Naive thymus-derived CD8-positive, alpha-beta T cell (primary cell): ENCODE results near the gene ZIC1. TPM values are rescaled to one million over a fixed set of nuclear protein-coding genes. Genes with fewer than 3 reads are reported as not detected.
A peak's percentile ranks its signal among the peaks of the same experiment; 100 is the strongest.

Source experiments
- ATAC-seq, 2 donors: fragments of 150-1000 bp; cut with Tn5 transposase in 1 of 2; sonication (Bioruptor Pico), chemical (Tn5 transposase) in 1 of 2; 1 replicate in 1 of 2; 2 replicates in 1 of 2; pipeline ENCODE4 v1.10.0; 2021; ENCODE audit warnings: mild to moderate bottlenecking in 2 of 2, moderate library complexity in 2 of 2
- POLR2A ChIA-PET: fragments of 350-600 bp; sonication (Branson Sonifier 250); formaldehyde crosslinking; loops from one replicate; lab custom pipeline; 2021; ENCODE audit warnings: antibody characterized with exemption; lab: Charles Lee
- DNase-seq, 10 donors: peaks; one replicate each; pipeline versions ENCODE4 v3.0.0 to v3.0.0-alpha.2; 2020 to 2022
- H3K27ac Mint-ChIP-seq, 10 donors: one replicate each; pipeline ENCODE4 v1.8.0; 2020 to 2022; ENCODE audit warnings: mild to moderate bottlenecking in 10 of 10, mixed read lengths in 10 of 10, moderate library complexity in 4 of 10, inconsistent platforms in 1 of 10
- H3K27me3 Mint-ChIP-seq, 5 donors: one replicate each; pipeline ENCODE4 v1.8.0; 2021 to 2022; ENCODE audit warnings: mixed read lengths in 5 of 5
- H3K36me3 Mint-ChIP-seq, 3 donors: one replicate each; pipeline ENCODE4 v1.8.0; 2020 to 2022; ENCODE audit warnings: mixed read lengths in 3 of 3, mild to moderate bottlenecking in 2 of 3, inconsistent platforms in 1 of 3
- H3K4me1 Mint-ChIP-seq, 4 donors: one replicate each; pipeline ENCODE4 v1.8.0; 2021 to 2022; ENCODE audit warnings: mixed read lengths in 4 of 4
- H3K4me3 Mint-ChIP-seq, 10 donors: one replicate each; pipeline ENCODE4 v1.8.0; 2020 to 2022; ENCODE audit warnings: mild to moderate bottlenecking in 10 of 10, mixed read lengths in 10 of 10, moderate library complexity in 6 of 10, inconsistent platforms in 1 of 10
- H3K9me3 Mint-ChIP-seq, 9 donors: one replicate each; pipeline ENCODE4 v1.8.0; 2020 to 2022; ENCODE audit warnings: mixed read lengths in 9 of 9, mild to moderate bottlenecking in 3 of 9, inconsistent platforms in 1 of 9, moderate library complexity in 1 of 9
- polyA plus RNA-seq, 3 donors: library from polyadenylated mRNA; unstranded; fragments of 300-500 nt; fragmentation: Illumina TruSeq; gene quantifications; one replicate each; pipeline ENCODE4 v1.2.3, GENCODE V29; 2021
- total RNA-seq, 8 experiments: library from RNA in 2 of 8; stranded (reverse) in 2 of 8; gene quantifications; one replicate each; pipeline ENCODE4 v1.2.3 and lab custom pipeline; 2021 to 2026

The ZIC1 gene
- total and polyA plus RNA-seq, 5 experiments from 2014 or later = not detected

DNA sequence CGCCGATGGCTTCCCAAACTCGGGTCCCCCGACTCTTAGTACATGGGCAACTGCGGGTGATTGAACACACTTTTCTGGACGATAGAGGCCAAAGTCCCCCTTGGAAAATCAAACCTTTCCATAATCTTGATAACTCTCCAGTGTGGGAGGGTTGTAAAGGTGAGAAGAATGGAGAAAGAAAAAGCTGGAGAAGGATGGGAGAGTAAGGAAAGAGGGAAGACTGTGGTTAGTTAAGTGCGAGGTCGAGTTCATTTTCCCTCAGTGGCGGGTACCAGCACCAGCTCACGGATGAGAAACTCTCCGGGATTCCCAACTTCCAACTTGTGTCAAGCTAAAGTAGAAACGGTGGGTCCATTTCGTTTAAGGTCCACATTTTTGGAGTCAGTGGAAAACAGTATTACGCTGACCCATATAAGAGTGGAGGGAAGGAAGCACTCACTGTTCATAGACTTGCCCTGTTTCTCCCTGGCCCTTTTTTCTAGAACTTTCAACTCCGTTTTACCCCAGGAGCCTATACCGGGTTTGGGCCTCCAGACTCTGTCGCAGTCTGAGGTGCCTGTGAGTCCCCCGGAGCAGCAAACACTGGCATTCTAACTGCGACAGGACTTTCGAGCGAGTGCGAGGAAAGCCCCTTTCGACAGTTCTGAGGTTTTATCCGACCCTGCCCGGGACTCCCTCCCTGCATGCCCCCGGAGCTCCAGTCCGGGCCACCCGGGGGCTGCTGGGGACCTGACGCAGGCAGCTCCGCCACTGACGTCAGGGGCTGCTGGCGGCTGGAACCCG is 14.8 kb downstream of the ZIC1 start:
- ATAC-seq = no peak
- Mint-ChIP-seq H3K27ac (peak overlapping the region in 1 of 10 donors; percentile 74), H3K4me1 (peaks cover 3 to 7% (median 5%) of the 10 kb centered on the region in 4 donors), H3K36me3 (peaks cover 8 to 17% (median 10%) of the 10 kb centered on the region in 3 donors), H3K9me3 (peaks cover 0 to 29% (median 8%) of the 10 kb centered on the region in 9 donors), H3K27me3 (peaks cover 26 to 56% (median 53%) of the 10 kb centered on the region in 5 donors), H3K4me3 (no peak overlapping the region)
- DNase-seq = no peak
- POLR2A ChIA-PET = no interaction called here

GRCh38 chr3:147424581-147425387 is 15.6 kb downstream of the ZIC1 start:
- Mint-ChIP-seq H3K27me3 (peaks cover 22 to 50% (median 45%) of the 10 kb centered on the region in 5 donors), H3K9me3 (peaks cover 0 to 26% (median 8%) of the 10 kb centered on the region in 9 donors), H3K4me1 (peaks cover under 1 to 5% (median 2%) of the 10 kb centered on the region in 4 donors), H3K27ac (no peak overlapping the region), H3K4me3 (no peak overlapping the region), H3K36me3 (peaks cover 5 to 14% (median 10%) of the 10 kb centered on the region in 3 donors)
- DNase-seq (no peak), ATAC-seq (no peak)
- POLR2A ChIA-PET = no interaction called here

DNA sequence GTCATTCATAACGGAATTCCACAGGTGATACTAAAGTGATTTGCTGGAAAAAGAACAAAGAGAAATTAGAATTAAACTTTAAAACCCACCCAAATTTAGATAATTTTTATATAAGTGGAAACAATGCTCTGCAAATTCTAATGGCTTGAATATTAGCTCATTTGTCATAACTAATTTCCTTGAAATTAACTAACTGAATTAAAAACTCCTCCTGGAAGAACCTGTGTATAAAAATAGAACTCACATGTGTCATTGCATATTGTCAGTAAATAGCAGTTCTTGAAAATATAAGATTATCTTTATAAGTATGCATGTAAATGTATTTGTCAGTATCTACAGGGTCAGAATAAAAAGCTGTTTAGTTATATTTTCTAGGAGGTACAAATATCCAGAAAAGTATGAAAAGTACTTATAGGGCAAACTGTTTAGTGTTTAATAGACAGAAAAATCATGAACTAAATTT is 16.3 kb downstream of the ZIC1 start:
- Mint-ChIP-seq H3K9me3 (peaks cover 0 to 23% (median 8%) of the 10 kb centered on the region in 9 donors), H3K27ac (no peak overlapping the region), H3K4me1 (no peaks in the 10 kb centered on the region), H3K4me3 (no peak overlapping the region), H3K36me3 (peaks cover 2 to 10% (median 10%) of the 10 kb centered on the region in 3 donors), H3K27me3 (peaks cover 18 to 45% (median 39%) of the 10 kb centered on the region in 5 donors)
- DNase-seq (no peak), ATAC-seq (no peak)
- POLR2A ChIA-PET = no interaction called here

DNA sequence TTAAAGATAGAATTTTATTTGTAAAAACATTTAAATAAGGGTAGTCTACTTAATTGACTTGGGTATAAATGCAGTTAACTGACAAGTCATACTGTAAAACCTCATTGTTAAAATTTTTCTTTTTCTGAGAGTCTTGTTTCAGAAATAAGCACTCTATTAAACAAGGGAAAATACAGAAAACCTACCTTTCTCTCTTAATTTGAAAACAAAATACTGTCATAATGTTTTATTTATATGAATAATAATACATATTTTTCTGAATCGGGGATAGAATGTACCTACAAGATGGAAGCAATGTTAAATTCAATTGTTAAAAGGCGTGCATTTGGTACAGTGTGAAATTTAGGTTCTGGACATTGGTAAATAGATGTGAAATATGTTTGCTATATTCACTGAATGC is 17.8 kb downstream of the ZIC1 start:
- H3K4me1 Mint-ChIP-seq = no peaks in the 10 kb centered on the region
- peaks cover 0 to 18% (median 8%) of the 10 kb centered on the region in 9 donors for H3K9me3 Mint-ChIP-seq
- POLR2A ChIA-PET = no interaction called here

GRCh38 chr3:147427746-147428145 is 18.6 kb downstream of the ZIC1 start:
- no peaks in the 10 kb centered on the region for H3K4me1 Mint-ChIP-seq
- DNase-seq (no peak), ATAC-seq (no peak)
- no peak overlapping the region for H3K4me3 Mint-ChIP-seq
- no peak overlapping the region for H3K27ac Mint-ChIP-seq
- peaks cover 0 to 10% (median 8%) of the 10 kb centered on the region in 9 donors for H3K9me3 Mint-ChIP-seq
- POLR2A ChIA-PET = no interaction called here
- H3K27me3 Mint-ChIP-seq = peaks cover 18 to 35% (median 28%) of the 10 kb centered on the region in 5 donors
- peaks cover 0 to 7% (median 6%) of the 10 kb centered on the region in 3 donors for H3K36me3 Mint-ChIP-seq

More for the DNA sequence above, 17.8 kb downstream of the ZIC1 start:
- Mint-ChIP-seq H3K27ac (no peak overlapping the region), H3K4me3 (no peak overlapping the region), H3K27me3 (peaks cover 18 to 40% (median 35%) of the 10 kb centered on the region in 5 donors), H3K36me3 (peaks cover 2 to 10% (median 10%) of the 10 kb centered on the region in 3 donors)
- no peak for ATAC-seq
- no peak for DNase-seq

- Mint-ChIP-seq H3K36me3 (peaks cover 0 to 5% (median 3%) of the 10 kb centered on the region in 3 donors), H3K4me1 (no peaks in the 10 kb centered on the region), H3K4me3 (no peak overlapping the region), H3K27ac (no peak overlapping the region), H3K27me3 (peaks cover 17 to 35% (median 26%) of the 10 kb centered on the region in 5 donors), H3K9me3 (peaks cover 0 to 9% (median 3%) of the 10 kb centered on the region in 9 donors)
- no peak for DNase-seq
- ATAC-seq = no peak
- POLR2A ChIA-PET = no interaction called here
Measured at GRCh38 chr3:147428326-147428725, 19.2 kb downstream of the ZIC1 start.

DNA sequence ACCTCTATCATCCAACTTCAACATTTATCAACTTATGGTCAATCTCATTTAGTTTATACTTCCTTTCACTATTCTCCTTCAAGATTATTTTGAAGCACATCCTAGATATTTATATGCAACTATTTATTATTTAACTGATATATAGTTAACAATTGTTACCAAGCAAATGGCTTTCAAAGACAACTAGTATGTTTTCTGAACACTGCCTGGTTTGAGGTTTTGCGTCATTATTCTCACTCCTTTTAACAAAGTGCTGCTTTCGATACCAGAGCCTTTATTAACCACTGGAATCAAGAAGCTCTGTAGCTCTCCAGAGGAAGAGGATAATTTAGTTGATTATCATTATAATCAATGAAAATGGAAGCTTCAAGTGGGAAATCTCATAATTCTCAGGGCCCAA is 19.6 kb downstream of the ZIC1 start:
- Mint-ChIP-seq H3K4me3 (no peak overlapping the region), H3K27ac (no peak overlapping the region), H3K9me3 (peaks cover 0 to 9% (median 2%) of the 10 kb centered on the region in 9 donors), H3K27me3 (peaks cover 13 to 35% (median 22%) of the 10 kb centered on the region in 5 donors), H3K4me1 (no peaks in the 10 kb centered on the region), H3K36me3 (peaks cover 0 to 2% (median under 1%) of the 10 kb centered on the region in 3 donors)
- POLR2A ChIA-PET = no interaction called here
- ATAC-seq (no peak), DNase-seq (no peak)

- no peak overlapping the region for H3K4me3 Mint-ChIP-seq
- peaks cover 0 to 9% (median 0%) of the 10 kb centered on the region in 9 donors for H3K9me3 Mint-ChIP-seq
- H3K4me1 Mint-ChIP-seq = no peaks in the 10 kb centered on the region
- POLR2A ChIA-PET = no interaction called here
- peaks cover 6 to 32% (median 10%) of the 10 kb centered on the region in 5 donors for H3K27me3 Mint-ChIP-seq
- H3K36me3 Mint-ChIP-seq = no peaks in the 10 kb centered on the region
- ATAC-seq (no peak), DNase-seq (no peak)
- no peak overlapping the region for H3K27ac Mint-ChIP-seq
Measured at GRCh38 chr3:147431751-147432150, 22.6 kb downstream of the ZIC1 start.

GRCh38 chr3:147447224-147447623 is 38.1 kb downstream of the ZIC1 start:
- POLR2A ChIA-PET = no interaction called here
- DNase-seq = no peak
- no peak overlapping the region for H3K27ac Mint-ChIP-seq
- H3K36me3 Mint-ChIP-seq = no peaks in the 10 kb centered on the region
- no peaks in the 10 kb centered on the region for H3K4me1 Mint-ChIP-seq
- H3K9me3 Mint-ChIP-seq = peaks cover 0 to 17% (median 4%) of the 10 kb centered on the region in 9 donors
- peaks cover 0 to 13% (median 0%) of the 10 kb centered on the region in 5 donors for H3K27me3 Mint-ChIP-seq
- ATAC-seq = no peak
- H3K4me3 Mint-ChIP-seq = no peak overlapping the region

- POLR2A ChIA-PET = no interaction called here
- H3K27me3 Mint-ChIP-seq = peaks cover 0 to 15% (median 0%) of the 10 kb centered on the region in 5 donors
- H3K36me3 Mint-ChIP-seq = no peaks in the 10 kb centered on the region
- H3K4me1 Mint-ChIP-seq = no peaks in the 10 kb centered on the region
- H3K9me3 Mint-ChIP-seq = peaks cover 0 to 14% (median 2%) of the 10 kb centered on the region in 9 donors
- H3K4me3 Mint-ChIP-seq = no peak overlapping the region
- DNase-seq (no peak), ATAC-seq (no peak)
- no peak overlapping the region for H3K27ac Mint-ChIP-seq
Measured at GRCh38 chr3:147449669-147450068, 40.5 kb downstream of the ZIC1 start.

DNA sequence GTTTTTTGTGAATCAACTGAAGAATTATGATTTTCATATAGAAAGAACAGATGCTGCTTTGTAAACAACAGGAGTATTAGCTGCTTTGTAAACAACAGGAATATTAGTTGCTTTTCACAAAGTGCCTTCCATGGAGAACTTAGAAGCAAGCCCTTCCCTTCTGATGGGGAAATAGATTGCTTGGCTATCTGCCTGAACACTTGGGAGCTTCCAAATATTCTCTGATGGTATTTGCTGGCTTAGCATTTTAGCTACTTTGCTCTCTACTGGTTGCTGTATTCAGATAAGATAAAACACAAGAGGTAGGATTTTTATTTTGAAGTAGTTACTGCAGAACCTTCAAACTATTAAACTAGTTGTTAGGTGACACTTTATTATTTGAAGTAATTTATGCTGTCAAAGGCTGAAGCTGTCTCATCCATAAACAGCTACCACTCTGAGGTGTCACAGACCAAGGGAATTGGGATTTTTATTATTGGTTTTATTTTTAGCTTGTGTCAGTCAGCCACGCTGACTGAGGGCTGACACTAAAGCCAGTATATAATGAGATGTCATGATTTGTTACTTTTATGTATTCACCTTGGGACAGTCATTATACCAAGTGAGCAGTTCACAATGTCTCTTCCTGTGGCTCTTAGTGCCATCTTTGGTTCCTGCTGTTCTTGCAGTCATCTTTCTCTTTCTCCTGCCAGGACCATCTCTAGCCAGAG is 50.0 kb downstream of the ZIC1 start:
- no peak overlapping the region for H3K27ac Mint-ChIP-seq
- no peak for DNase-seq
- H3K36me3 Mint-ChIP-seq = no peaks in the 10 kb centered on the region
- H3K4me1 Mint-ChIP-seq = no peaks in the 10 kb centered on the region
- no peak for ATAC-seq
- H3K27me3 Mint-ChIP-seq = peaks cover 0 to 6% (median 0%) of the 10 kb centered on the region in 5 donors
- POLR2A ChIA-PET = no interaction called here
- no peak overlapping the region for H3K4me3 Mint-ChIP-seq
- H3K9me3 Mint-ChIP-seq = peaks cover 0 to 14% (median 3%) of the 10 kb centered on the region in 9 donors

- DNase-seq (no peak), ATAC-seq (no peak)
- Mint-ChIP-seq H3K36me3 (no peaks in the 10 kb centered on the region), H3K4me3 (no peak overlapping the region), H3K4me1 (no peaks in the 10 kb centered on the region), H3K9me3 (peaks cover 0 to 10% (median 3%) of the 10 kb centered on the region in 9 donors), H3K27me3 (no peaks in the 10 kb centered on the region), H3K27ac (no peak overlapping the region)
- POLR2A ChIA-PET = no interaction called here
Measured at GRCh38 chr3:147462856-147463255, 53.7 kb downstream of the ZIC1 start.
